DMS153 treated with DMSO at 0.1 percent for 48 hours (cell line): ENCODE measurements around the gene USP11.
"Not testable (repeated sequence)": the region's sequence is repeated elsewhere in the genome, so short reads cannot be mapped to it uniquely, and the experiment has no call there.

Source experiments
- DNase-seq: peaks from one replicate; lab custom pipeline; 2025; ENCODE audit not compliant: unreplicated experiment; lab: John Stamatoyannopoulos, UW

The USP11 gene

GRCh38 chrX:47244676-47245075, 11.9 kb downstream of the USP11 start:
- no peak for DNase-seq

- no peak for DNase-seq
These were observed 12.3 kb downstream of the USP11 start for GRCh38 chrX:47245156-47245555.

- DNase-seq: no peak
These were observed 14.6 kb downstream of the USP11 start for GRCh38 chrX:47247206-47247998.

GRCh38 chrX:47247999-47248320, 15.2 kb downstream of the USP11 start:
- no peak for DNase-seq

GRCh38 chrX:47248576-47248975, 15.8 kb downstream of the USP11 start:
- DNase-seq: no peak

GRCh38 chrX:47250017-47250347, 17.2 kb downstream of the USP11 start:
- DNase-seq: no peak

- DNase-seq: not testable (repeated sequence)
These were observed 24.8 kb downstream of the USP11 start for GRCh38 chrX:47257620-47258019.

- no peak for DNase-seq
These were observed 31.8 kb downstream of the USP11 start for GRCh38 chrX:47264483-47265173.

GRCh38 chrX:47266643-47267042, 33.8 kb downstream of the USP11 start:
- DNase-seq: no peak

GRCh38 chrX:47272013-47272408, 39.2 kb downstream of the USP11 start:
- DNase-seq: no peak

GRCh38 chrX:47273011-47273730, 40.4 kb downstream of the USP11 start:
- DNase-seq: no peak

GRCh38 chrX:47278691-47279090, 45.9 kb downstream of the USP11 start:
- DNase-seq: no peak

GRCh38 chrX:47283015-47283771, 50.4 kb downstream of the USP11 start:
- DNase-seq: peak; percentile 0

GRCh38 chrX:47284616-47285015, 51.8 kb downstream of the USP11 start:
- not testable (repeated sequence) for DNase-seq

GRCh38 chrX:47285836-47286320, 53.1 kb downstream of the USP11 start:
- no peak for DNase-seq

GRCh38 chrX:47293106-47293505, 60.3 kb downstream of the USP11 start:
- no peak for DNase-seq

GRCh38 chrX:47296766-47297365, 64.1 kb downstream of the USP11 start:
- DNase-seq: no peak

GRCh38 chrX:47297874-47298273, 65.1 kb downstream of the USP11 start:
- no peak for DNase-seq
